ENCODE measurements around the gene JADE2.

- TF ChIP-seq CTCF (IDR thresholded peaks at IDR 0.05; ENCODE audit: insufficient read depth, low read depth, low read length) (no peak), EZH2 (IDR thresholded peaks at IDR 0.05; ENCODE audit: insufficient read depth, low read length) (no peak)
Measured at GRCh38 chr5:134477462-134478245, 47.8 kb upstream of the JADE2 start.
